WTC11 (cell line): ENCODE data around the gene ANKRD49. TPM values are rescaled to one million over a fixed set of nuclear protein-coding genes. Genes with fewer than 3 reads are reported as not detected.

ENCODE experiments used
- ATAC-seq: fragments of 200-7000 bp; cut with Tn5 transposase; 2 replicates; pipeline ENCODE4 v1.10.0; 2021; ENCODE audit warnings: mild to moderate bottlenecking, moderate library complexity
- CTCF ChIA-PET: fragments of 300-600 bp; sonication (Branson Sonifier 250); formaldehyde crosslinking; loops from one replicate; lab custom pipeline; 2021; ENCODE audit warnings: antibody characterized with exemption; lab: Charles Lee
- POLR2A ChIA-PET: fragments of 350-600 bp; sonication (Branson Sonifier 250); formaldehyde crosslinking; loops from one replicate; lab custom pipeline; 2021; ENCODE audit warnings: antibody characterized with exemption; lab: Charles Lee
- DNase-seq: peaks from one replicate; pipeline ENCODE4 v3.0.0; 2021; ENCODE audit warnings: low spot score
- H3K27ac Mint-ChIP-seq: 2 replicates; pipeline ENCODE4 v1.8.0; 2021; ENCODE audit warnings: mixed read lengths
- H3K27me3 Mint-ChIP-seq: 2 replicates; pipeline ENCODE4 v1.8.0; 2021; ENCODE audit warnings: low read depth, mild to moderate bottlenecking, moderate library complexity, mixed read lengths
- H3K36me3 Mint-ChIP-seq: 2 replicates; pipeline ENCODE4 v1.8.0; 2021; ENCODE audit warnings: mixed read lengths
- H3K4me1 Mint-ChIP-seq: 2 replicates; pipeline ENCODE4 v1.8.0; 2022; ENCODE audit warnings: mixed read lengths
- H3K4me3 Mint-ChIP-seq: 2 replicates; pipeline ENCODE4 v1.8.0; 2021; ENCODE audit warnings: mild to moderate bottlenecking, moderate library complexity, mixed read lengths
- H3K9me3 Mint-ChIP-seq: 2 replicates; pipeline ENCODE4 v1.8.0; 2021; ENCODE audit warnings: mixed read lengths
- CDX4 ChIP-seq: fragments of 250-450 bp; sonication (Bioruptor Pico); IDR thresholded peaks from 2 replicates; pipeline ENCODE4 v1.9.0; 2021; ENCODE audit warnings: moderate library complexity, mild to moderate bottlenecking, inconsistent platforms, borderline replicate concordance
- ELF4 ChIP-seq: sonication (generic); formaldehyde crosslinking; IDR thresholded peaks from 2 replicates; pipeline ENCODE4 v1.8.1; 2022; ENCODE audit warnings: low read depth, mild to moderate bottlenecking, moderate library complexity, missing genetic modification reagents
- EMX1 ChIP-seq: fragments of 250-450 bp; sonication (Bioruptor Pico); IDR thresholded peaks from 2 replicates; pipeline ENCODE4 v1.8.0; 2021; ENCODE audit warnings: mild to moderate bottlenecking
- GTF2I ChIP-seq: fragments of 250-450 bp; sonication (Bioruptor Pico); conservative IDR thresholded peaks from 2 replicates; pipeline ENCODE4 v1.4.0; 2021; ENCODE audit warnings: mild to moderate bottlenecking
- HMGA2 ChIP-seq: fragments of 250-450 bp; sonication (Bioruptor Pico); IDR thresholded peaks from 2 replicates; pipeline ENCODE4 v1.4.0; 2021; ENCODE audit warnings: mild to moderate bottlenecking, moderate library complexity
- MAX ChIP-seq: sonication (generic); formaldehyde crosslinking; IDR thresholded peaks from 2 replicates; pipeline ENCODE4 v1.8.0; 2022; ENCODE audit warnings: mild to moderate bottlenecking, missing genetic modification reagents
- MXD4 ChIP-seq: fragments of 250-450 bp; sonication (Bioruptor Pico); IDR thresholded peaks from 2 replicates; pipeline ENCODE4 v1.8.0; 2021; ENCODE audit warnings: mild to moderate bottlenecking, moderate library complexity, borderline replicate concordance
- NFATC4 ChIP-seq: fragments of 250-450 bp; sonication (Bioruptor Pico); IDR thresholded peaks from 2 replicates; pipeline ENCODE4 v1.9.0; 2021; ENCODE audit warnings: mild to moderate bottlenecking
- NFE2L1 ChIP-seq: sonication (generic); formaldehyde crosslinking; IDR thresholded peaks from 2 replicates; pipeline ENCODE4 v1.8.1; 2023; ENCODE audit warnings: missing genetic modification reagents
- NFYB ChIP-seq: sonication (generic); formaldehyde crosslinking; conservative IDR thresholded peaks from 2 replicates; pipeline ENCODE4 v1.8.0; 2022; ENCODE audit warnings: low read depth, missing genetic modification reagents
- NR3C1 ChIP-seq: sonication (generic); formaldehyde crosslinking; conservative IDR thresholded peaks from 2 replicates; pipeline ENCODE4 v1.8.1; 2023; ENCODE audit warnings: low read depth, mild to moderate bottlenecking, missing genetic modification reagents
- SMAD3 ChIP-seq: sonication (generic); formaldehyde crosslinking; IDR thresholded peaks from 2 replicates; pipeline ENCODE4 v1.8.0; 2022; ENCODE audit warnings: missing genetic modification reagents, mild to moderate bottlenecking, borderline replicate concordance
- ZBTB21 ChIP-seq: sonication (generic); formaldehyde crosslinking; IDR thresholded peaks from 2 replicates; pipeline ENCODE4 v1.8.1; 2023; ENCODE audit warnings: mild to moderate bottlenecking, missing genetic modification reagents, borderline replicate concordance
- ZNF416 ChIP-seq: fragments of 250-450 bp; sonication (Bioruptor Pico); IDR thresholded peaks from 2 replicates; pipeline ENCODE4 v1.9.0; 2021; ENCODE audit warnings: mild to moderate bottlenecking, inconsistent platforms
- ZNF512 ChIP-seq: sonication (generic); formaldehyde crosslinking; IDR thresholded peaks from 2 replicates; pipeline ENCODE4 v1.8.1; 2022; ENCODE audit warnings: missing genetic modification reagents, borderline replicate concordance
- ZNF671 ChIP-seq: fragments of 250-450 bp; sonication (Bioruptor Pico); IDR thresholded peaks from 2 replicates; pipeline ENCODE4 v1.8.0; 2021; ENCODE audit warnings: mild to moderate bottlenecking
- total RNA-seq: library from RNA; stranded (reverse); gene quantifications from 3 replicates; pipeline ENCODE4 v1.2.3, GENCODE V29; 2021
- TF ChIP-seq, protein P1 (sequence below): sonication (generic); formaldehyde crosslinking; IDR thresholded peaks from 2 replicates; pipeline ENCODE4 v1.8.0; 2022; ENCODE audit warnings: mild to moderate bottlenecking, missing genetic modification reagents
- TF ChIP-seq, protein P2 (sequence below): sonication (generic); formaldehyde crosslinking; IDR thresholded peaks from 2 replicates; pipeline ENCODE4 v1.8.1; 2023; ENCODE audit warnings: mild to moderate bottlenecking, missing genetic modification reagents
- TF ChIP-seq, protein P3 (sequence below): sonication (generic); formaldehyde crosslinking; IDR thresholded peaks from 2 replicates; pipeline ENCODE4 v1.8.0; 2022; ENCODE audit warnings: mild to moderate bottlenecking, missing genetic modification reagents
- TF ChIP-seq, protein P4 (sequence below): sonication (generic); formaldehyde crosslinking; IDR thresholded peaks from 2 replicates; pipeline ENCODE4 v1.8.1; 2023; ENCODE audit warnings: mild to moderate bottlenecking, moderate library complexity, missing genetic modification reagents

Gene ANKRD49
- total RNA-seq, 1 experiment from 2014 or later = 9.5 TPM

DNA sequence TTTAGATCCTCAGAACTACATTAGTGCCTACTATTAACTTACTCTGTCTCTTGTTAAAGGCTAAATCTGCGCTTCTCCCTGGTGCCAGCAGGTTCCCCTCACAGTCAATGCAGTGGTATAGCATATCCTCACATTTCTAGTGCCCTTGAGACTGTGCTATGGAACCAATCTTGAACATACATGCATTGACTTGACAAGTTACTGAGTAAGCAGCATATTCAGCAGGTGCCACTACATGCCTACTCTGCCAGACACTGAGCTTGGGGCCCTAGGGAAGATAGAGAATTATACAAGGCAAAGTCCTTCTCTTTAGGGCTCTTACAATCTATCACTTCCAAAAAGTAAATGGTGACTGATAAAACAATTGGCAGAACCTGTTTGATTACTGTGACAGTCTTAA is 53.1 kb downstream of the ANKRD49 start:
- H3K4me3 Mint-ChIP-seq = peak overlapping the region; percentile 24

DNA sequence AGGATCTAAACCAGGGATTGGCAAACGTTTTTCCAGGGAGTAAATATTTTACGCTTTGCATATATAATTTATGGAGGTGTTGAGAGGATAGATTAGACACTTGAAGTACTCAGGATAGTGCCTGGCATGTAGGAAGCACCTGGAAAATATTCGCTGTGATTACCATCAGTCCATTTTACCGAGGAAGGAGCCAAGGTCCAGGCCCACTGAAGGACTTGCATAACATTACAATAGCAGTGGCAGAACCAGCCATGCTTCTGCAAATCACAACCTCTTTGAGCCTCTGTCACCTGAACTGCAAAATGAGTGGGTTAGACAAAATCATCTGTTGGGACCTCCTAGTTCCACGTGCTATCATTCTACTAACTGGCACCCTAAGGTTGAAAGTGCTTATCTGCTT is 55.4 kb downstream of the ANKRD49 start:
- Mint-ChIP-seq H3K27me3 (peaks cover 24% of the 10 kb centered on the region), H3K9me3 (no peaks in the 10 kb centered on the region), H3K27ac (no peak overlapping the region), H3K36me3 (no peaks in the 10 kb centered on the region), H3K4me1 (peaks cover 16% of the 10 kb centered on the region), H3K4me3 (no peak overlapping the region)
- DNase-seq = no peak
- CTCF ChIA-PET = no interaction called here
- POLR2A ChIA-PET = no interaction called here
- no peak for ATAC-seq
- TF ChIP-seq ELF4 (no peak), NFYB (CRISPR knock-in tag) (no peak), NR3C1 (CRISPR knock-in tag) (no peak), ZBTB21 (CRISPR knock-in tag) (no peak), NFATC4 (CRISPR knock-in tag) (no peak)
- TF ChIP-seq, protein P1, sequence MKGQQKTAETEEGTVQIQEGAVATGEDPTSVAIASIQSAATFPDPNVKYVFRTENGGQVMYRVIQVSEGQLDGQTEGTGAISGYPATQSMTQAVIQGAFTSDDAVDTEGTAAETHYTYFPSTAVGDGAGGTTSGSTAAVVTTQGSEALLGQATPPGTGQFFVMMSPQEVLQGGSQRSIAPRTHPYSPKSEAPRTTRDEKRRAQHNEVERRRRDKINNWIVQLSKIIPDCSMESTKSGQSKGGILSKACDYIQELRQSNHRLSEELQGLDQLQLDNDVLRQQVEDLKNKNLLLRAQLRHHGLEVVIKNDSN (CRISPR knock-in tag) = no peak
- TF ChIP-seq, protein P2, sequence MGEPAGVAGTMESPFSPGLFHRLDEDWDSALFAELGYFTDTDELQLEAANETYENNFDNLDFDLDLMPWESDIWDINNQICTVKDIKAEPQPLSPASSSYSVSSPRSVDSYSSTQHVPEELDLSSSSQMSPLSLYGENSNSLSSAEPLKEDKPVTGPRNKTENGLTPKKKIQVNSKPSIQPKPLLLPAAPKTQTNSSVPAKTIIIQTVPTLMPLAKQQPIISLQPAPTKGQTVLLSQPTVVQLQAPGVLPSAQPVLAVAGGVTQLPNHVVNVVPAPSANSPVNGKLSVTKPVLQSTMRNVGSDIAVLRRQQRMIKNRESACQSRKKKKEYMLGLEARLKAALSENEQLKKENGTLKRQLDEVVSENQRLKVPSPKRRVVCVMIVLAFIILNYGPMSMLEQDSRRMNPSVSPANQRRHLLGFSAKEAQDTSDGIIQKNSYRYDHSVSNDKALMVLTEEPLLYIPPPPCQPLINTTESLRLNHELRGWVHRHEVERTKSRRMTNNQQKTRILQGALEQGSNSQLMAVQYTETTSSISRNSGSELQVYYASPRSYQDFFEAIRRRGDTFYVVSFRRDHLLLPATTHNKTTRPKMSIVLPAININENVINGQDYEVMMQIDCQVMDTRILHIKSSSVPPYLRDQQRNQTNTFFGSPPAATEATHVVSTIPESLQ = no peak

More for the DNA sequence above, 53.1 kb downstream of the ANKRD49 start:
- H3K4me1 Mint-ChIP-seq = peaks cover 26% of the 10 kb centered on the region
- POLR2A ChIA-PET = no interaction called here
- TF ChIP-seq ZNF671 (CRISPR knock-in tag) (no peak), SMAD3 (CRISPR knock-in tag) (no peak), ELF4 (no peak), NFE2L1 (CRISPR knock-in tag) (no peak), MAX (CRISPR knock-in tag) (no peak), CDX4 (CRISPR knock-in tag) (no peak), EMX1 (CRISPR knock-in tag) (no peak), ZNF416 (CRISPR knock-in tag) (no peak), MXD4 (CRISPR knock-in tag) (no peak), ZNF512 (CRISPR knock-in tag) (no peak), HMGA2 (no peak), GTF2I (CRISPR knock-in tag) (no peak)
- TF ChIP-seq, protein P1 (CRISPR knock-in tag) = no peak
- TF ChIP-seq, protein P3, sequence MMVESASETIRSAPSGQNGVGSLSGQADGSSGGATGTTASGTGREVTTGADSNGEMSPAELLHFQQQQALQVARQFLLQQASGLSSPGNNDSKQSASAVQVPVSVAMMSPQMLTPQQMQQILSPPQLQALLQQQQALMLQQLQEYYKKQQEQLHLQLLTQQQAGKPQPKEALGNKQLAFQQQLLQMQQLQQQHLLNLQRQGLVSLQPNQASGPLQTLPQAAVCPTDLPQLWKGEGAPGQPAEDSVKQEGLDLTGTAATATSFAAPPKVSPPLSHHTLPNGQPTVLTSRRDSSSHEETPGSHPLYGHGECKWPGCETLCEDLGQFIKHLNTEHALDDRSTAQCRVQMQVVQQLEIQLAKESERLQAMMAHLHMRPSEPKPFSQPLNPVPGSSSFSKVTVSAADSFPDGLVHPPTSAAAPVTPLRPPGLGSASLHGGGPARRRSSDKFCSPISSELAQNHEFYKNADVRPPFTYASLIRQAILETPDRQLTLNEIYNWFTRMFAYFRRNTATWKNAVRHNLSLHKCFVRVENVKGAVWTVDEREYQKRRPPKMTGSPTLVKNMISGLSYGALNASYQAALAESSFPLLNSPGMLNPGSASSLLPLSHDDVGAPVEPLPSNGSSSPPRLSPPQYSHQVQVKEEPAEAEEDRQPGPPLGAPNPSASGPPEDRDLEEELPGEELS (CRISPR knock-in tag) = no peak
- TF ChIP-seq, protein P4, sequence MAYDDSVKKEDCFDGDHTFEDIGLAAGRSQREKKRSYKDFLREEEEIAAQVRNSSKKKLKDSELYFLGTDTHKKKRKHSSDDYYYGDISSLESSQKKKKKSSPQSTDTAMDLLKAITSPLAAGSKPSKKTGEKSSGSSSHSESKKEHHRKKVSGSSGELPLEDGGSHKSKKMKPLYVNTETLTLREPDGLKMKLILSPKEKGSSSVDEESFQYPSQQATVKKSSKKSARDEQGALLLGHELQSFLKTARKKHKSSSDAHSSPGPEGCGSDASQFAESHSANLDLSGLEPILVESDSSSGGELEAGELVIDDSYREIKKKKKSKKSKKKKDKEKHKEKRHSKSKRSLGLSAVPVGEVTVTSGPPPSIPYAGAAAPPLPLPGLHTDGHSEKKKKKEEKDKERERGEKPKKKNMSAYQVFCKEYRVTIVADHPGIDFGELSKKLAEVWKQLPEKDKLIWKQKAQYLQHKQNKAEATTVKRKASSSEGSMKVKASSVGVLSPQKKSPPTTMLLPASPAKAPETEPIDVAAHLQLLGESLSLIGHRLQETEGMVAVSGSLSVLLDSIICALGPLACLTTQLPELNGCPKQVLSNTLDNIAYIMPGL (CRISPR knock-in tag) = no peak
- TF ChIP-seq, protein P2 = no peak
- DNase-seq = no peak
- H3K27me3 Mint-ChIP-seq = peaks cover 39% of the 10 kb centered on the region
- no peaks in the 10 kb centered on the region for H3K36me3 Mint-ChIP-seq
- CTCF ChIA-PET = no interaction called here
- no peaks in the 10 kb centered on the region for H3K9me3 Mint-ChIP-seq
- no peak overlapping the region for H3K27ac Mint-ChIP-seq
- no peak for ATAC-seq
